ENCODE data around the gene ELMO3. TPM values are rescaled to one million over a fixed set of nuclear protein-coding genes. Genes with fewer than 3 reads are reported as not detected.

ELMO3 gene
- total RNA-seq, 2 experiments from 2014 or later = 1.9 to 2.3 TPM

DNA sequence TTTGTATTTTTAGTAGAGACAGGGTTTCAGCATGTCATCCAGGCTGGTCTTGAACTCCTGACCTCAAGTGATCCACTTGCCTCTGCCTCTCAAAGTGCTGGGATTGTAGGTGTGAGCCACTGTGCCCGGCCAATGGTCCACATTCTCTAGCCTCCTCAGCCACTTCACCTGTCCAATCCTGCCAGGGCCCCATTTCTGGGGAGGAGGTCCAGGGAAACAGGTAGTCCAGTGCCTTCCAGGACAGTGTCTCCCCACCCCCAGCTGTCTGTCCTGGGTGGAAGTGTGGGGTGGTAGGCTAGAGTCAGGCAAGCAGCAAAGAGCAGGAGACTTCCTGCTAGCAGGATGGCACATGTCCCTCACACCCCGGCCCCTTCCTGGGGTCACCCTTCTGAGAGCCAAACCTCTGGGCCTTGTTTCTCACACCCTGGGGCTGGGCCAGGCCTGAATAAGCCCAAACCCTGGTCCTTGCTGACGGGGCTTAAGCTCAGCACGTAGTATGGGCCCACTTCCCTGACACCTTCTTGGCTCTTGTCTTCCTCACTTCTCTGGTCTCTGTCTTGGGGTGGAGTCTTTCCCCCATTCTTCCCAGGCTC is 43.3 kb downstream of the ELMO3 start:
- H3K4me1 Mint-ChIP-seq (ENCODE audit: low read depth) = peaks cover 18% of the 10 kb centered on the region
- ATAC-seq (ENCODE audit: poor library complexity) = no peak
- no peaks in the 10 kb centered on the region for H3K9me3 ChIP-seq (ENCODE audit: control insufficient read depth in 1 of 2, insufficient read depth in 1 of 2, low read length in 2 of 2)
- no peak overlapping the region for H3K4me3 ChIP-seq (ENCODE audit: low read length)
- intact Hi-C loops (cut with DNase I, micrococcal nuclease) = loop anchor here (10.0 kb wide), 2 partner anchors 563 to 843 kb away; partner anchors contain the start of genes NFATC3 (in 1 of the 2), RANBP10 (in 1 of the 2) and TSNAXIP1 (in 1 of the 2)
- no peaks in the 10 kb centered on the region for H3K9me3 Mint-ChIP-seq
- H3K27me3 Mint-ChIP-seq = no peaks in the 10 kb centered on the region
- CTCF ChIA-PET = interaction anchor here (0.8 kb wide), 1 partner anchor 15 kb away, joined by 3 read pairs; the partner anchor contains the start of gene TMEM208
- no peak overlapping the region for H3K27ac ChIP-seq (ENCODE audit: low read depth in 1 of 2, low read length in 2 of 2)
- H3K36me3 ChIP-seq (ENCODE audit: insufficient read depth, low read length) = peaks cover 27% of the 10 kb centered on the region
- H3K4me3 Mint-ChIP-seq = no peak overlapping the region
- no peak for DNase-seq
- peaks cover 56% of the 10 kb centered on the region for H3K4me1 ChIP-seq (ENCODE audit: insufficient read depth, low read length)
- POLR2A ChIA-PET = no interaction called here
- no peaks in the 10 kb centered on the region for H3K27me3 ChIP-seq (ENCODE audit: control insufficient read depth in 1 of 2, insufficient read depth in 2 of 2, low read length in 2 of 2)
- TF ChIP-seq, protein P1, sequence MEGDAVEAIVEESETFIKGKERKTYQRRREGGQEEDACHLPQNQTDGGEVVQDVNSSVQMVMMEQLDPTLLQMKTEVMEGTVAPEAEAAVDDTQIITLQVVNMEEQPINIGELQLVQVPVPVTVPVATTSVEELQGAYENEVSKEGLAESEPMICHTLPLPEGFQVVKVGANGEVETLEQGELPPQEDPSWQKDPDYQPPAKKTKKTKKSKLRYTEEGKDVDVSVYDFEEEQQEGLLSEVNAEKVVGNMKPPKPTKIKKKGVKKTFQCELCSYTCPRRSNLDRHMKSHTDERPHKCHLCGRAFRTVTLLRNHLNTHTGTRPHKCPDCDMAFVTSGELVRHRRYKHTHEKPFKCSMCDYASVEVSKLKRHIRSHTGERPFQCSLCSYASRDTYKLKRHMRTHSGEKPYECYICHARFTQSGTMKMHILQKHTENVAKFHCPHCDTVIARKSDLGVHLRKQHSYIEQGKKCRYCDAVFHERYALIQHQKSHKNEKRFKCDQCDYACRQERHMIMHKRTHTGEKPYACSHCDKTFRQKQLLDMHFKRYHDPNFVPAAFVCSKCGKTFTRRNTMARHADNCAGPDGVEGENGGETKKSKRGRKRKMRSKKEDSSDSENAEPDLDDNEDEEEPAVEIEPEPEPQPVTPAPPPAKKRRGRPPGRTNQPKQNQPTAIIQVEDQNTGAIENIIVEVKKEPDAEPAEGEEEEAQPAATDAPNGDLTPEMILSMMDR (IDR thresholded peaks at IDR 0.05) = no peak
- H3K27ac Mint-ChIP-seq = peak overlapping the region; percentile 34
- peaks cover 24% of the 10 kb centered on the region for H3K36me3 Mint-ChIP-seq (ENCODE audit: low read depth)

DNA sequence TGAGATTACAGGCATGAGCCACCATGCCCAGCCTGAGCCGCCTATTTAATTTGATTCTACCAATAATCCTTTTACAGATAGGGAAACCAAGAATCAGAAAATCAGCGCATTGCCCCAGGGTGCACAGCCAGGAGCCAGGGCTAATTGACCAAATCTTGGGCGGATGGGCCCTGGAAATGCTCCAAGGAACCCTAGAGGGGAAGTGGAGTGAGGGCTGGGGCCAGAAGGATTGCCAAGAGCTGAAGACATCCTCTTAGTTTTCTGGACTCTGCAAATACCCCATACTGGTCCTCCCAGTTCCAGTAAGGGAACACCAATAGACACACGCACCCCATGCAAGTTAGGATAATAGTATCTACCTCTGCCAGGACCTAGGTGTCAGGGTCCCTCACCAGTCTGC is 44.5 kb downstream of the ELMO3 start:
- intact Hi-C loops (cut with DNase I, micrococcal nuclease) = loop anchor here (10.0 kb wide), 2 partner anchors 561 to 841 kb away; partner anchors contain the start of genes NFATC3 (in 1 of the 2), RANBP10 (in 1 of the 2) and TSNAXIP1 (in 1 of the 2)
- Mint-ChIP-seq H3K36me3 (ENCODE audit: low read depth) (peaks cover 11% of the 10 kb centered on the region), H3K27me3 (no peaks in the 10 kb centered on the region), H3K9me3 (no peaks in the 10 kb centered on the region), H3K4me3 (no peak overlapping the region), H3K27ac (peak overlapping the region; percentile 97), H3K4me1 (ENCODE audit: low read depth) (peaks cover 29% of the 10 kb centered on the region)
- ChIA-PET CTCF (interaction anchor here (1.4 to 5.3 kb wide), 3 partner anchors 16 to 573 kb away, joined by 3 to 31 read pairs (median 5); partner anchors contain the start of gene TMEM208), POLR2A (interaction anchor here (1.1 kb wide), 1 partner anchor 22 kb away, joined by 3 read pairs; no protein-coding TSS in a partner anchor)
- Histone ChIP-seq H3K36me3 (ENCODE audit: insufficient read depth, low read length) (peaks cover 15% of the 10 kb centered on the region), H3K4me1 (ENCODE audit: insufficient read depth, low read length) (peaks cover 59% of the 10 kb centered on the region), H3K4me3 (ENCODE audit: low read length) (no peak overlapping the region), H3K9me3 (ENCODE audit: control insufficient read depth in 1 of 2, insufficient read depth in 1 of 2, low read length in 2 of 2) (no peaks in the 10 kb centered on the region), H3K27ac (ENCODE audit: low read depth in 1 of 2, low read length in 2 of 2) (peak overlapping the region; percentile 86 to 90), H3K27me3 (ENCODE audit: control insufficient read depth in 1 of 2, insufficient read depth in 2 of 2, low read length in 2 of 2) (no peaks in the 10 kb centered on the region)
- DNase-seq (no peak), ATAC-seq (ENCODE audit: poor library complexity) (no peak)
- TF ChIP-seq, protein P1 (IDR thresholded peaks at IDR 0.05) = no peak

DNA sequence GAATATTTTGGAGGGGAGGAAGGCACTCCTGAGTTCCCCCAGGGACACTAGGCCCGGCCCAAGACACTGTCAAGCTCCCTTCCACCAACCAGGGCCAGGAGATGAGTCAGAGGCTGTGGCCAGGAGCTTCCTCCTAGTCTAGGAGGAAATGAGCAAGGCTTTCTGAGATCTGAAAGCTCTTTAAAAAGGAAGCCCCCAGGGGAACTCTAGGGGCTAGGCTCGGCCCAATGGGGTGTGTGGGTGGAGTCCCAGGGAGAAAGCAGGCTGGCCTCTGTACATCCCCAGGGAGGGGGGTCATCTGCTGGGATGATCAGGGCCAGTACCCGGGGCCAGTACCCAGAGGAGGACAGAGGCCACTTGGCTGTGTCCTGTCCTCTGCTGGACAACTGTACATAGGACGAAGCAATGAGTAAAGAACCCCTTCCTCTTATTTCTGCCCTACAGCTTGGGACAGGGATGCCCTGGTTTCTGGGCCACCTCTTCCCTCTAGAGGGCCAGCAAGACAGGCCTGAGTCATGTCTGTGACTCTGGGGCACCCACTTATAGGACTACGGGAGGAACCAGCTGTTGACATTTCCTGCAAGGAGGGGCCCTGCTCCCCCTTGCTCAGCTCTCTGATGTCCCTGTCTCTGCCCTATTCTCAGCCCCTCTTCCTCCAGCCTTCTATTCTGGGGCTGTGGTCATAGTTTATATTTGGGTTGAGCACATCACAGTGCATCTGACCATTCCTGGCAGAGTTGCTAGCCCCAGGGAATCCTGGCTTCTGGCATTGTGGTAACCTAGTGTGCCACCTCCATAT is 45.7 kb downstream of the ELMO3 start:
- Mint-ChIP-seq H3K4me1 (ENCODE audit: low read depth) (peaks cover 34% of the 10 kb centered on the region), H3K4me3 (peak overlapping the region; percentile 86), H3K27ac (peak overlapping the region; percentile 97), H3K36me3 (ENCODE audit: low read depth) (peaks cover under 1% of the 10 kb centered on the region), H3K9me3 (no peaks in the 10 kb centered on the region), H3K27me3 (no peaks in the 10 kb centered on the region)
- ATAC-seq (ENCODE audit: poor library complexity) (peak; percentile 59), DNase-seq (peak; percentile 37 to 93 (median 69))
- peak overlapping the region; percentile 86 to 90 for H3K27ac ChIP-seq (ENCODE audit: low read depth in 1 of 2, low read length in 2 of 2)
- peaks cover 69% of the 10 kb centered on the region for H3K4me1 ChIP-seq (ENCODE audit: insufficient read depth, low read length)
- no peaks in the 10 kb centered on the region for H3K27me3 ChIP-seq (ENCODE audit: control insufficient read depth in 1 of 2, insufficient read depth in 2 of 2, low read length in 2 of 2)
- H3K4me3 ChIP-seq (ENCODE audit: low read length) = no peak overlapping the region
- ChIA-PET POLR2A (interaction anchor here (0.6 to 6.2 kb wide), 4 partner anchors 17 to 85 kb away, joined by 3 to 81 read pairs (median 4); partner anchors contain the start of genes FBXL8, TMEM208 and TRADD), CTCF (interaction anchor here (0.7 to 5.3 kb wide), 8 partner anchors 9 to 572 kb away, joined by 3 to 31 read pairs (median 4); partner anchors contain the start of genes E2F4 and TMEM208)
- no peaks in the 10 kb centered on the region for H3K9me3 ChIP-seq (ENCODE audit: control insufficient read depth in 1 of 2, insufficient read depth in 1 of 2, low read length in 2 of 2)
- H3K36me3 ChIP-seq (ENCODE audit: insufficient read depth, low read length) = peaks cover 3% of the 10 kb centered on the region
- TF ChIP-seq, protein P1 (IDR thresholded peaks at IDR 0.05) = no peak
- intact Hi-C loops (cut with DNase I, micrococcal nuclease) = loop anchor here (1.0 to 10.0 kb wide), 5 partner anchors 16 to 840 kb away; partner anchors contain the start of genes NFATC3 (in 1 of the 2), PHAF1 (in 1 of the 2), RANBP10 (in 1 of the 2) and TSNAXIP1 (in 1 of the 2)
